ENCODE data around the gene KCNQ1.

DNA sequence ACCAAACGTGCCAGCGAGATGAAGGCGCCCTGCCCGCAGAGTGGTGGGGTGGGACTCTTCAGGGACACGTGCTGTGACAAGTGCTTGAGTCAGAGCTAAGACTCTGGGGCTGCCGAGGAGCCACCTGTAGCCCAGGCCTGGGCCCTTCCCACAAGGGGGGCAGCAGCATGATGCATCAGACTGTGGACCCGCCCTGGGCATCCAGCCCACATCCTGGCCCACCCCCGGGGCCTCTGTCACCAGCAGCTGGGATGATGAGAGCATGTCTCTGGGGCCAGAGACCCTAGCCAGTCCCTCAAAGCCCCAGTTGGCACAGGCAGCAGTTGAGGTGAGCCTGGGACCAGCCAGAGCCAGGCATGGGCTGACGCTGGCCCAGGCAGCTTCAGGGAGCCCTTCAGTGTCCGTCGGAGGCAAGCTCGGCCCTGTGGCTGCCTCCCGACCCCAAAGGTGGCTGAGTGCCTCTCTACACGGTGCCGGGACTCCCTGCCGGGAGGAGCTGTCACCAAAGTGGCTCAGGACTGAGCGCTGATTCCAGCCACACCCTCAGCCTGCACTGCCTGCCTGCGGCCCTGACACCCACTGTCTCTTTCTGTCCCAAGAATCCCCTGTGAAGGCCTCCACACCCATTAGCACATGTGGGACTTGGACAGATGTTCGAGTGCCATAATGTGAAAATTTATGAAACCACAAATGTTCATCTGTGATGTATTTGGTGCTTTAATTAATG is 399.5 kb downstream of the KCNQ1 start:
- TF ChIP-seq POLR2A (IDR thresholded peaks at IDR 0.05) = no peak
- TF ChIP-seq, protein P1, sequence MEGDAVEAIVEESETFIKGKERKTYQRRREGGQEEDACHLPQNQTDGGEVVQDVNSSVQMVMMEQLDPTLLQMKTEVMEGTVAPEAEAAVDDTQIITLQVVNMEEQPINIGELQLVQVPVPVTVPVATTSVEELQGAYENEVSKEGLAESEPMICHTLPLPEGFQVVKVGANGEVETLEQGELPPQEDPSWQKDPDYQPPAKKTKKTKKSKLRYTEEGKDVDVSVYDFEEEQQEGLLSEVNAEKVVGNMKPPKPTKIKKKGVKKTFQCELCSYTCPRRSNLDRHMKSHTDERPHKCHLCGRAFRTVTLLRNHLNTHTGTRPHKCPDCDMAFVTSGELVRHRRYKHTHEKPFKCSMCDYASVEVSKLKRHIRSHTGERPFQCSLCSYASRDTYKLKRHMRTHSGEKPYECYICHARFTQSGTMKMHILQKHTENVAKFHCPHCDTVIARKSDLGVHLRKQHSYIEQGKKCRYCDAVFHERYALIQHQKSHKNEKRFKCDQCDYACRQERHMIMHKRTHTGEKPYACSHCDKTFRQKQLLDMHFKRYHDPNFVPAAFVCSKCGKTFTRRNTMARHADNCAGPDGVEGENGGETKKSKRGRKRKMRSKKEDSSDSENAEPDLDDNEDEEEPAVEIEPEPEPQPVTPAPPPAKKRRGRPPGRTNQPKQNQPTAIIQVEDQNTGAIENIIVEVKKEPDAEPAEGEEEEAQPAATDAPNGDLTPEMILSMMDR (IDR thresholded peaks at IDR 0.05) = no peak

All from adrenal gland (tissue), 5 donors.